ENCODE measurements around the gene ATP7B.

The ATP7B gene

DNA sequence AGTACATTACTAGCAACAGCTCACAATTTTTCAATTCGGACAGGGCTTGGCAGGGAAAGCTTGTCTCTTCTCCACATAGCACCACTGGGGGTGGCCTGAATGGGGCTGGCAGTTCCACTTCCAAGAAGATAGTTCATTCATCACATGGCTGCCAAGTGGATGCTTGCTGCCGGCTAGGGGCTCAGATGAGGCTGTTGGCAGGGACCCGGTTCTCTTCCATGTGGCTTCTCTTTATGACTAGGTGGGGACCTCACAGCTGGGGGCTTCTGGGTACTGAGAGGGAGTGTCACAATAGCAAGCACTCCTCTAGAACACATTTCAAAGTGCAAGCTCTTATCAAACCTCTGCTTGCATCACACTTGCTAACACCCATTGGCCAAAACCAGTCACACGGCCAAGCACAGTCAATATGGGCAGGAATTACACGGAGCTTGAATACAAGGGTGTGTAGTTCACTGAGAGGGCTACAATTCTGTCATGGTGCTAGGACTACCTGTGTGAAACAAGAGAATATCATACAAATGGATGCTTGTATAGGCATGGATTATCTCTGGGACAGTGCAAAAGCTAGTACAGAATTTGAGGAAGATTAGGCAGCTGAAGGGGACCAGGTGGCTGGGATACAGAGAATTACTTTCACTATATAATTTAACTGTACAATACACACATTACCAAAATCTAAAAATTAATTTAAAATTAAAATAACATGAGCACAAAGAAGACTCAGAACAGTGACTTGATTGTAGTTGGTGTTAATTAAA is 32.3 kb downstream of the ATP7B start:
- no peak for DNase-seq (ENCODE audit: low read depth)

DNA sequence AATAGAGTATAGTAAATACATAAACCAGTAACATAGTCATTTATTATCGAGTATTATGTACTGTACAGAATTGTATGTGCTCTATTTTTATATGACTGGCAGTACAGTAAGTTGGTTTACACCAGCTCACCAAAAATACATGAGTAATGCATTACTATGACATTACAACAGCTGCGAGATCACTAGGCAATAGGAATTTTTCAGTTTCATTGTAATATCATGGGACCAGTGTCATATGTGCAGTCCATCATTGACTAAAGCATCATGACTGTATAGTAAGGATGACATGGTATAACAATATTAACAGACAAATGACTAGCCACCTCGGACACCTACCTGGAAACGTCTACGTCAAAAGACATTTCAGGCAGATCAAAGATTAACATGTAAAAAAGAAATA is 33.6 kb downstream of the ATP7B start:
- DNase-seq (ENCODE audit: low read depth) = no peak

DNA sequence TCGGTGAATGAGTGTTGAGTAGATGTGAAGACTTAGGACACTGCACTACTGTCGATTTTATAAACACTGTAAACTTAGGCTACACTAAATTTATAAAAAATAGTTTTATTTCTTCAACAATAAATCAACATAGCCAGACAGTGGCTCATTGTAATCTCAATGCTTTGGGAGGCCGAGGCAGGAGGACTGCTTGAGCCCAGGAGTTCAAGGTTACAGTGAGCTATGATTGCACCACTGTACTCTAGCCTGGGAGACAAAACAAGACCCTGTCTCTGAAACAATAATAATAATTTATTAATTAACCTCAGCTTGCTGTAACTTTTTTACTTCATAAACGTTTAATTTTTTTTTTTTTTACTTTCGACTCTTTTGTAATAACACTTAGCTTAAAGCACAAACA is 34.4 kb downstream of the ATP7B start:
- DNase-seq (ENCODE audit: low read depth) = no peak

DNA sequence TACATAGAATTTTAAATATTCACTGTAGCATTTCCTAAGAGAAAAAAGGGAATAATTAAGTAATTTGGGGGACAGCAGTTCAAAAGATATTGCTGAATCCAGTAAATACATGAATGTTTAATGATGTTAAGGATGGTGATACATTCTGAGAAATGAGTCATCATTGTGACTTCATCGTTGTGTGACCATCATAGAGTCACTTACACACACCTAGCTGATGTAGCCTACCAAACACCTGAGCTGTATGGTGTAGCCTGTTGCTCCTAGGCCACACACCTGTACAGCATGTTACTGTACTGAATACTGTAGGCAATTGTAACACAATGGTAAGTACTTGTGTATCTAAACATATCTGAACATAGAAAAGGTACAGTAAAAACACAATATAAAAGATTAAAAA is 34.8 kb downstream of the ATP7B start:
- no peak for DNase-seq (ENCODE audit: low read depth)

DNA sequence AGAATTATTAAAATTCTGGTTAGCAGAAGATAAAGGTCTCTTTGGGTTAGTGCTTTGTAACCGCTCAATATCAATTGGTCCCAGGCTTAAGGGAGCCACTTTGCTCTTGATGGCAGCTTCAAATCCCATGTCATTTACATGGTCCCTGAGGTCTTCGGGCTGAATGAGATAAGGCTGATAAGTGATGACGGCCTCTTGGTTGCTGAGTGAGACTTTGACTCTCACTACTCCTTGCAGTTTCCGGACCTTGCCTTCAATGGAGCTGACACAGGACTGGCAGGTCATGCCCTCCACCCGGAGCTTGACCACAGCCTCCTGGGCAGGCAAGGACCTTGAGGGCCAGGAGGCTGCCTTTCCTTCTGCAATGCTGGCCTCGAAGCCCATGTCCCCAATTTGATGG is 36.8 kb downstream of the ATP7B start:
- DNase-seq (ENCODE audit: low read depth) = no peak

DNA sequence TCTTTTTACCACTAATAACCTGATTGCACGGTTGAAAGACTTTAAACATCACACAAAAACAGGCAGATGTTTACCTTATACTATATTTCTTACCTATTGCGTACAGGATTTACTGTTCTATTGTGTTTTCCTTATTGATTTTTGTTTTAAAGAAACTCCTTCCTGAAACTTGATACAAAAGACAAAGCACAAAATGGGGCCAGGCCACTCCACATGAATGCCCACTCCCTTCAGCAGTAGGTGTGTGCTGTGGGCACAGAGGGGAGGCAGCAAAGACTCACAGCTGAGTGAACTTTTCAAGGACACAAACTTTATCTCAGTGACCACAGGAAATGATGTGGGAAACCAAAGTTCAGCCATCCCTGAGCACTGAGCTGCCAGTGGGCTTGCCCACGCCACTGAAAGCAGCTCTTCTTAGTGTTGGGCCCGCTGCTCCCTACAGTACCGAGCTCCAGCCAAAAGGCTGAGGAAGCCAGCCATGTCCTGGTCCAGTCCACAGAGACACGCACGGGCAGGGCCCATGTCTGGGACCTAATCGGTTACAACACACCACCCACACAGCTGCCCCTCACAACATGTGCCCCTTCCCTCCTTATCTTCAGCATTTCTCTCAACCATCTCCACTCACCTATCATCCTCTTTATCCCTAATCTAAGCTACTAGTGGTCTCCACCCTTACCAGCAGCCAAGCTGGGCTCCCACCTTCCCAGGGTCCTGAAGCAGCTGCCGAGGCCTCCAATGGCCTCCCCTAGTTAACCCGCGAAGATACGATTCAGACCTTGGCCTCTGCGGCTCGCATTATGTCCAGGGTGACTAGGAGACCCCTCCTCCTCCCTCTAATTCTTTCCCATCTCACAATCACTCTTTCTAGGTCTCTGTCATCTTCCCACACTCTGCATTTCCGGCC is 39.5 kb downstream of the ATP7B start:
- DNase-seq (ENCODE audit: low read depth) = no peak

DNA sequence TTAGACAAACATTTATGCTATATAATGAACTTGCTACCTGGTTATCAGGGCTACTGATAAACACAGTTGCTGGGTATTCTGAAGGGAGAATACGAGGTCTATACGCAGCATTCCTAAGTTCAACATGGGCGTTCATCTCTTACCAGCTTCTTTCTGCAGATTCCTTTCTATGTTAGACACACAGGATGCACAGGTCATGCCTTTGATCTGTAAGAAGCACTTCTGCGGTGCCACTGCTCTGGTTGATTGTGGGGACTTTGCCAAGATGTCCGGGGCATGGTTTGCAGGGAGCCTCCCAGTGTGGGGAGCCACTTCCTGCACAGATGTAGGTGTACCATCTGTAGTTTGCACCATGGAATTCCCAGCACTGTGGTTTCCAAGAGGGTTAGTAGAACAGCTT is 40.9 kb downstream of the ATP7B start:
- DNase-seq (ENCODE audit: low read depth) = no peak

DNA sequence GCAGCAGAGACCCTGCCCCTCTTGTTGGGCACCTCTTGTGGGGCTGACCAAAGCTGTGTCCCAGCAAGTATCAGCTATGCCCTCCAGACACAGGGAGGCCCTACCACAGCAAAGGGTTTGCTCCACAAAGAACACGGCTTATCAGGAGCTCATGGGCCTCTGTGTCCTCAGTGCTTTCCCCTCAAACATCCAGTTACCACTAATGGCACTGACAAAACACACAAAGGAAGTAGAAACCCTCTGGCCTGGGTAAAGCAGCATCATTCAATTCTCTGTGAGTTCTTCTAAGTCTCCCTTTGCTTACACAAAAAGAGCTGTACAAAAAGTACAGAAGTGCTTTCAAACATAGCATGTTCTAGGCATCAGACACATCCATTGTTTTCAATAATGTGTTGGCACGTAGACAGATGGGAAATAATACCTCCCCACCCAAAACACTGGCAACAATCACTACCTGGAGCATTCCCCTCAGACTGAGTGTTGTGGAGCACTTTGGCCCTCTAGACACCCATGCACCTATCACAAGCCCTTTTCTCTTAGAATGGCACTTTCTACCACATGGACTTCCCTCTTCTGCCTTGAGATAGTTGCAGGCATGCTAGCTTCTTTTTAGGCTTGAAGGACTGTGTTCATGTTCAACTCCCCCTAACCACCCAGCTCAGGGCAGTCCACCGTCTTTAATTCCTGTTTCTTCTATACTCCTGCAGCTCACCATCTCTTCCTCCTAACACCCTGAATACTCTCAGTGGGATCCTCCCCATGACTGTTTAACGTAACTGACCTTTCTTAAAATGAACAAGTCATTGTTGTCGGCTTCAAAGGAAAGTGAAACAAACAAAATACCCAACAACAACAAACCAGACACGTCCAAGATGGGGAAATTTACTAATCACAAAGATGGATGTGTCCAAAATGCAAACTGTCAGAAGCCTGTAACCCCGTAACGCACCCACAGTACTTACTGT is 43.5 kb downstream of the ATP7B start:
- no peak for DNase-seq (ENCODE audit: low read depth)

DNA sequence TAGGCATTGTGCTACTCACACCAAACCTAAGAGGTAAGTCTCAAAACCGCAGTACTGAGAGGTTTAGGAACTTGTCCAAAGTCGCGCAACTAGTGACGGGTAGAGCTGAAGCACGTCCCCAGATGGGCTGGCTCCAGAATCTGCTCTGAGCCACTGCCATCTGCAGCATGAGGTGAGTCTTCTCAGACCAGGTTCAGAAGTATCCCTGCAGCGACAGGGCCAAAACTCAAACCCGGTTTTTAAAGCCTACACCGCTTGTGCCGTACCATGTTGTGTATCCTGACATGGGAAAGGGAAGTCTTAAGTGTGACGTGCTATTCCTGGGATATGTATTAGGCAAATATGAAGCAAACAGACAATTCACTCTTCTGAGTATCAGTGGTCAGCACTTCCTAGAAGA is 45.1 kb downstream of the ATP7B start:
- DNase-seq (ENCODE audit: low read depth) = no peak

DNA sequence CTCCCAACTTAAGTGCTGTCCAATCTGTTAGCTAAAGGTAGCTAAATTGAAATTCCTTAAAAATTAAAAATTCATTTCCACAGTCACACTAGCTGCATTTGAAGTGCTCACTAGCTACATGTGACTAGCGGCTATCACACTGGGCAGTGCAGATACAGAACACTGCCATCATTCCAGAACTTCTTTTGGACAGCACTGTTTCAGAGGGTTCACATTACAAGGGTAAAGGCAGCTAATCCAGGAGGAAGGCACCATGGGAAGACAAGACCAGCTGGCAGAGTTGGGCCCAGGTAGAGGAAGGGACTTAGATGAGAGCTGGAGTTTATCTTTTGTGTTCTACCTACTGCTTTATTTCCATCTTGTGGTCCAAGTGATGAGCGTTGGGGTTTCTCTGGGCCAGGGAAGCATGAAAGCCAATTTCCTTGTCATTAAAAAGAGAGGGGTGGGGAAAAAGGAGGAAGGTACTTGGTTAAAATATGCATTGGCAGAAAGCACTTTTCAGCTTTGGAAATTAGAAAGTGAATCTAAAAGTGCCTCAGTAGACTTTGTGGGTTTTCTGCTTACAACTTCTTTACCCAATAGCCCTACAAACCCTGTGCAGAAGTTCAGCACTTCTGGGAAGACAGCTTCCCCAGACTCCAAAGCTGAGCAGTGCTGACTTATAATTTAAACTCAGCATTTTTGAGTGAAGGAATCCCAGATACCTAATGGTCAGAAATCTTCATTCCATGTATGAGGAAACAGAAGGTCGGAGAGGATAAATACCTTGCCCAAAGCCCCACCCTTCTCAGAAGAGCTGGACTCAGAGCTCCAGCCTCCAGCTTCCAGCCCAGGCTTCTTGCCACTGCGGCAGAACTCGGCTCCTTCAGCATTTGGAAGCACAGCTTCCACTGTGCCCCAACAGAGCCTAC is 49.5 kb downstream of the ATP7B start:
- DNase-seq (ENCODE audit: low read depth) = no peak

DNA sequence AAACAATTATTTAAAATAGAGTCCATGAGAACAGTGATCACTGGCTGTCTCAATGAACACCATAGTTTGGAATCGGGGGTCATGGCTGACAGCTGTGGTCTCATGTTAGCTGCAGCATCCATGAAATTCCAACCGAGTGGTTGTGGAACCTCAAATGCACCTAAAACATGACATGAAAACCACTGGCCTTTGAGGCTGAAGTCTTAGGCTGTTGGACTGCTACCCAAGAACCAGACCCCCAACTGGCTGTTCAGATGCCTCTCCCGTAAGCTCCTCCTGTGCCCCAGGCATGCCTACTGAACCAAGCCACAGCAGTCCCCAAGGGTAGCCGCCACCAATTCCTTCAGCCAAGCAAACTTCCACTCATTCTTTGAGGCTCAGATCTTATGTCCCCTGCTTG is 50.5 kb downstream of the ATP7B start:
- no peak for DNase-seq (ENCODE audit: low read depth)

DNA sequence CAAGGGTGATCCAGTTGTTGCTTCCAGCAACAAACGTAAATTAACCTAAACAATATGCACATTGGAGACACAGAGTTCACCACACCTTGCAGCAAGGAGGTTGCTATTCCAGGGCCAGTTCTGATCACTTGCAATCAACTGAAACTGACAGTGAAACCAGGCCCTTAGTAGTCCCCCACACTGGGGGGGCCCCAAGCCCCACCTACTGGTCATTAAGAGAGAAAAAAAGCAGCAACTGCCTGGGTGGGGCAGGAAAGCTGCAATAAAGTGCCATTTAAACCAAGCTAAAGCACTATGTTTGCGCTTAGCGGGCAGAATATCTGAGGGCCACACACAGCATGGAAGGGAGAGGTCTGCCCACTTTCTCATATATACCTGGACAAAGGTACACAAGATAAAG is 51.5 kb downstream of the ATP7B start:
- no peak for DNase-seq (ENCODE audit: low read depth)

DNA sequence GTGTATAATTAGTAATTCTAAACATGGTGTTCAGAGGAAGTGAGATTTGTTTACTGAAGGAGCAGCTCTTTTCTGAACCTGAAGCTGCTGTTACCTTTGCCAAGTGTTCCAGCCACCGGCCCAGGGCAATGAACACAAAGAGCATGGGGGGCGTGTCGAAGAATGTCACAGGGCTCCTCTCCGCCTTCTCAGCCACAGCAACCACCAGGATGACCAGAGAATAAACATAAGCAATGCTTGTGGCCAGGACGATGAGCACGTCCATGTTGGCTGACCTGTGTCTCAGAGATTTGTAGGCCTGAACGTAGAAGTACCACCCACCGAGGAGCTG is 53.1 kb downstream of the ATP7B start:
- no peak for DNase-seq (ENCODE audit: low read depth)

DNA sequence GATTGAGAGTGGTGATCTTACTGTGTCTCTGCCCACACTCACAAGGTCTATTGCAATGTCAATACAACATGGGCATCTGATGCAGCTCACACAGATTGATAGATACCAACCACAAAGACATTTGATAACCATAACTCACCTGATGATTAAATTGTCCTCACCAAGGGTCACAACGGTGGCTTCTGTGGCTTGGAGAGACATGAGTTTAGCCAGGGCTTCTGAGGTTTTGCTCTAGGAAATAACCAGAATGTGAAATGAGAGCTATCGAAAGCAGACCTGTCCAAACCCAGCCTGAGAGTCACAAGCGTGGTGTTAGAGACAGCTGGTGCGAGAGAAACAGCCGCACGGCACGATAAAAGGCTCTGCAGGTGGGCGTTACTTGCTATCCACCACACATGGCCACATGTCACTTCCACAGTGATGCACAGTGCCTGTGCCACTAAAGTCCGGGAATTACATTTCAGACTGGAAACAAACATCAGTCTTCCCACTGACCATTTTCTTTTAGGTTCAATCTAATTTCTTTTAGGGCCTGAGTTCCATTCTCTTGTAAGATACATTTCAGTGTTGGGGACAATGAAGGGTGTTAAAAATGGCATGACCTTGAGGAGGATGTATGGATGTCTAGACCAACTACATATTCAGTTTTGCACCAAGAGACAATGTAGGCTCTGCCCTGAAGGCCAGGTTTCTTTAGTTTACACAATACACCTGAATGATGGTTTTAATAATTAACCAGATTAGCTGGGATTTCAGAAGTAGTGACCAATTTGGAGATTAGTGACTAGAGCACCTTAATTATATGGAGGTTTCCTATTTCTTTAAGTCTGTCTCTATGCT is 53.7 kb downstream of the ATP7B start:
- DNase-seq (ENCODE audit: low read depth) = no peak

DNA sequence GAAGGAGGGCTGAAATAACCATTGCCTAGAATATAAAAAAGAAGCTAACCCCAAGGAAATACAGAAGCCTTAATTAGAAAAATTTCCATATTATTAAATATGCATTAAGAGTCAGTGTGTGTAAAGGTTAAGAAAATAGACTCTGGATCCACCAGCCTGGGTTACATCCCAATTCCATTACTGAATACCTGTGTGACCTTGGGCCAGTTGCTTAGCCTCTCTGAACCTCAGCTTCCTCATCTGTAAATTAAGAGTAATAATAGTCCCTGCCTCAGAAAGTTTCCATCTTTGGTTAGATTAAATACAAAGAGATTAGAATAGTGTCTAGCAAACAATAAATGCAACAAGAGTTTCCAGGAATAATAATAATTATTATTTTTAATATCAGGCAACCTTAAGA is 54.5 kb downstream of the ATP7B start:
- no peak for DNase-seq (ENCODE audit: low read depth)

DNA sequence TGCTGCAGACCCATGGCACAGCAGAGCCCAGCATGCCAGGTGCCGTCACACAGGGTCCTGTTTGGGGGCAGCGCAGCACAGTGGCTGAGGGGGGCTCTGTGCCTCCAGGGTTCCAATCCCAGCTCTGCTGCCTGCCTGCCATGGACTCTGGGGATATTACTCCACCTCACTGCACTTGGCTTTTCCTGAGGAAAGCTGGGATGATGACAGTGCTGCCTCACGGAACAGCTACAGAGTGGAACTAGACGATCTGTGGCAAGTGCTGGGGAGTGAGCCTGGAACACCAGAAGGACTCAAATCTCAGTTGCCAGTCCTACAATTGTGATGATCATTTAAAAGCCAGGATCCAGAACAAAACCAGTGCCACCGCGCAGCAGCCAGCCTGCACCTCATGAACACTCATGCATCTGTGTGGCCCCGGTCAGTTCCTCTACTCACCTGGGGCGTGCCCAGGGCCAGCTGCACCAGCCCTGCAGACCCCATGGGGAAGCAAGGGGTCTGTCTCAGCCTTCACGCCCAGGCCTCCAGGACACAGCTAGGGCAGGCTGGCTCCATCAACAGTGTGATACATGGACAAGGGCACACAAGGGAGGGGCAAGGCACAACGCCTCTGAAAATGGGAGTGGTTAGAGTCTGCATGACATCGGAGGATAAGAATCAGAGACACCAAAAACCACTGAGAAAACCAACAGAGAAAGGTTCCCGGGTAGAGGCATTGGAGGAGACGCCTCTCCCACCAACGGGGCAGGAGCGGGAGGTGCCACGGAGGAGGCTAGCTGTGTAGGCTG is 55.2 kb downstream of the ATP7B start:
- DNase-seq (ENCODE audit: low read depth) = no peak

DNA sequence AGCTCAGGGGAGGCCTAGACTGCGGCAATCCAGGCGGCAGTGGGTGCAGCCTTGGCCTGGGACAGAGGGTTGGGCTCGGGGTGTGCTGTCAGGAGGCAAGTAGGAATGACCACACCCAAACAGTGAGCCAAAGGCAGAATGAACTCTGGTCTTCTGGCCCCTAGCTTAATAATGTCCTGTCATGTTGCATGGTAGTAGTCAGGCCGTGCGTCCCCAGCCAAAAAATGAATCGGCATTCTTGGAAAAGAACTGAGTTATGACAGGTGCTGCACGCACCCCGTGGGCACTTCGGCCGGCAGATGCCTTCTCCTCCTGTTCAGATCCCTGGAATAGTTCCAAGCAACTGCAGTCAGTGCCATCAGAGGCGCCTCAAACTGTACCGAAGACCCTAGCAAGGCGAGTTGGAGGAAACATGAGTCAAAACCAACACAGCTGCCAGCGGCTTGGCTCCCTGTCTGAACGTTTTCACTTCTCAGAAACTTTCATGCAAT is 55.9 kb downstream of the ATP7B start:
- DNase-seq (ENCODE audit: low read depth) = no peak

DNA sequence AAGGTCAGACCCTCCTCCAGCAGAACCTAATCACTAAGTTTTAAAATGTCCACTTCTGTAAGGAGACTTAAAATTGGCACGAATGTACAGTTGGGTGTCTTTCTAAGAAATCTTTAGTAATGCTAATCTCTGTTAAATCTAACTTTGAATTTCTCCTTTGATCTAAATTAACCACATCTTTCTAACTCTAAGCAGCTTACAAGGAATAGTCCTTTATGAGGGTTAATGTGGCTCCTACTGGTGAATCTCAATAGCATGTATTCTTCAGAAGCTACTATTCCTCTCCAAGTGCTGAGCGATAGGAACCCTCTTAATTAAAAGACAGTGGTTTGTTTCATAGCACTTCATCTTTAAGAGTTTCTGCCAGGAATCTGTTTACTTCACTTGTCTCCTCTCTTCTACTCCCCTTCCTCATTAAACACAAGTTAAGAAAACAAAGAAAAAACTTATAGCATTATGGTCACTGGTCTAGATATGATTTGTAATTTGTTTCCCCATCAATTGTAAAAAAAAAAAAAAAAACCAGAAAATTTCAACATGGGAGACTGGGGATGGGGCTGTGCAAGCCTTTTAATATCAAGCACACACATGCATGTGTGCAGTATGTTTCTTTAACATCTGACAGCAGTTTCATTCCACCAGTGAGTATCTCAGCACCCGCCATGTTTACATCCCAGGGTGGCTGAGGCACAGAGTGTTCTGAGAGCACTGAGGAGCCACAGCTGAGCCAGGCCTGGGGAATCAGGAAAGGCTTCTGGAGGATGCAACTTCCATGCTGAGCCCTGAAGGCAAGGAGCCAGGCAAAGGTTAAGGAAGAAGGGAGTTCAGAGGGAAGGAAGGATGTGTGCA is 57.7 kb downstream of the ATP7B start:
- no peak for DNase-seq (ENCODE audit: low read depth)

DNA sequence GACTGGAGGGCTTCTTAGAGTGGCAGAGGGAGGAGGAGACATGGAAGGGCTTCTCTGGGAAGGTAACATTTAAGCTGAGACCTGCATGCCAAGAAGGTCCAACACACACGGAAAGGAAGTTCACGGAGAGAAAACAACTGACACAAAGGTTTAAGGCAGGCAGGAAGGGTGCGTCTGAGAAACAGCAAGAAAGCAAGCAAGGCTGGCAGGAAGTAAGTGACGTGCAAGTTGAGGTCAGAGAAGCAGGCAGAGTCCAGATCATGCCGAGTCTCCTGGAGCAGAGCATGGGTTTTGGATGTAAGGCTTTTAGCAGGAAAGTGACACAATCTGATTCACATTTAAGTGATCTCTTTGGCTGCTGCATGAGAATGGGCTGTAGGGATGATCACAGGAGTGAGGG is 60.5 kb downstream of the ATP7B start:
- DNase-seq (ENCODE audit: low read depth) = no peak
